Kidney epithelial cell (primary cell): ENCODE results near the gene LIPE. TPM values are rescaled to one million over a fixed set of nuclear protein-coding genes. Genes with fewer than 3 reads are reported as not detected.

Experiments
- DNase-seq: peaks from one replicate; pipeline ENCODE4 v3.0.0-alpha.2; 2010; ENCODE audit warnings: low read depth
- H3K27me3 ChIP-seq: 2 replicates; pipeline ENCODE4 v1.6.0; 2011; ENCODE audit warnings: low read length; ENCODE audit not compliant: control insufficient read depth, insufficient read depth
- H3K36me3 ChIP-seq: 2 replicates; pipeline ENCODE4 v1.5.1; 2011; ENCODE audit warnings: low read length; ENCODE audit not compliant: control insufficient read depth, insufficient read depth
- H3K4me3 ChIP-seq: 2 replicates; pipeline ENCODE4 v1.5.1; 2011; ENCODE audit warnings: low read depth, mild to moderate bottlenecking, control low read depth, low read length
- total RNA-seq: library from RNA; depleted of rRNA; stranded (reverse); fragments of >200 nt; gene quantifications from 2 replicates; pipeline ENCODE4 v1.2.3, GENCODE V29; 2015
- TF ChIP-seq, protein P1 (sequence below): IDR thresholded peaks from 2 replicates; pipeline ENCODE4 v1.5.1; 2011; ENCODE audit warnings: mild to moderate bottlenecking, moderate library complexity, low read length, control low read depth, inconsistent platforms; ENCODE audit not compliant: insufficient read depth, poor library complexity, severe bottlenecking

The LIPE gene
- total RNA-seq, 1 donor from 2014 or later, result 3.7 TPM

DNA sequence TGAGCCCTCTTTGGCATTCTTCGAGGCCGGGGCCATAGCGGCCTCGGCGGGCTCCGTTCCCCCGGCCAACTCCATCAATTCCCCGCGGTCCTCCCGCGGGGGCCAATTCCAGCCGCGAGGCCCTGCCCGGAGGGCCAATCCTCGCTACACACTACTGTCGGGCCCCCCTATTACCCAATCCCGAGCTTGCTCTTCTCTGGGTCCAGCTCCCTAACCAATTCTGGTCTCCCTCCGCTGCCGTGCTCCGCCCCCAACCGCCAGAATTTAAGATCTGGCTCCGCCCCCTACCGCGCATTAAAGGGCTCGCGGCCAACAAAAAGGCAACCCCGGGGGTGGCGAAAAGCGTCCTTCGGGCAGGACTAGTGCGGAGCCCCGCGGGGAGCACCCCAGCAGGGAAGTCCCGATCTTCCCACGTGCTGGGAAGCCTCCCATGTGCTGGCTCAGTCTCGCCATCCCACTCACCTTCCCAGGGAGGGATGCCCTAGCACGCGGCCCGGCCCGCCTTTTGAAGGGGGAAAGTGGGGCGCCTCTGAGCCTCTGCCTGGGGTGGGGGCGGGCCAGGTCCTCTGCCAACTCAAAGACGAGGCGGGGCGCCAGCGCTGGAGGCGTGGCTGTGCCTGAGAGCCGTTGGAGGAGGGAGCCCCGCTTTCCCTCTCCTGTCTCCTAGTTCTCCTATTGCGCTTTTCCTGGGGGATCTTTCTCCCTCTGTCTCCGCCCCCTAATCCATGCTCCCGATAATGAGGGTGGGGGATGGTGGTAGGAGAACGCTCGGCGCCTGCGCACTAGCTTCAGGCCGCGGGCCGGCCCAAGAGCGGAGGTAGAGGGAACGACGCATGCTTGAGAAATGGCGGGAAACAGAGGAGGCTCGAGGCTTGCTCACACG lies 3.5 kb downstream of the LIPE start:
- TF ChIP-seq, protein P1, sequence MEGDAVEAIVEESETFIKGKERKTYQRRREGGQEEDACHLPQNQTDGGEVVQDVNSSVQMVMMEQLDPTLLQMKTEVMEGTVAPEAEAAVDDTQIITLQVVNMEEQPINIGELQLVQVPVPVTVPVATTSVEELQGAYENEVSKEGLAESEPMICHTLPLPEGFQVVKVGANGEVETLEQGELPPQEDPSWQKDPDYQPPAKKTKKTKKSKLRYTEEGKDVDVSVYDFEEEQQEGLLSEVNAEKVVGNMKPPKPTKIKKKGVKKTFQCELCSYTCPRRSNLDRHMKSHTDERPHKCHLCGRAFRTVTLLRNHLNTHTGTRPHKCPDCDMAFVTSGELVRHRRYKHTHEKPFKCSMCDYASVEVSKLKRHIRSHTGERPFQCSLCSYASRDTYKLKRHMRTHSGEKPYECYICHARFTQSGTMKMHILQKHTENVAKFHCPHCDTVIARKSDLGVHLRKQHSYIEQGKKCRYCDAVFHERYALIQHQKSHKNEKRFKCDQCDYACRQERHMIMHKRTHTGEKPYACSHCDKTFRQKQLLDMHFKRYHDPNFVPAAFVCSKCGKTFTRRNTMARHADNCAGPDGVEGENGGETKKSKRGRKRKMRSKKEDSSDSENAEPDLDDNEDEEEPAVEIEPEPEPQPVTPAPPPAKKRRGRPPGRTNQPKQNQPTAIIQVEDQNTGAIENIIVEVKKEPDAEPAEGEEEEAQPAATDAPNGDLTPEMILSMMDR, result no peak
- peak; percentile 75 for DNase-seq
- peak overlapping the region; percentile 45 for H3K4me3 ChIP-seq
- peaks cover 15% of the 10 kb centered on the region for H3K27me3 ChIP-seq
- no peaks in the 10 kb centered on the region for H3K36me3 ChIP-seq

DNA sequence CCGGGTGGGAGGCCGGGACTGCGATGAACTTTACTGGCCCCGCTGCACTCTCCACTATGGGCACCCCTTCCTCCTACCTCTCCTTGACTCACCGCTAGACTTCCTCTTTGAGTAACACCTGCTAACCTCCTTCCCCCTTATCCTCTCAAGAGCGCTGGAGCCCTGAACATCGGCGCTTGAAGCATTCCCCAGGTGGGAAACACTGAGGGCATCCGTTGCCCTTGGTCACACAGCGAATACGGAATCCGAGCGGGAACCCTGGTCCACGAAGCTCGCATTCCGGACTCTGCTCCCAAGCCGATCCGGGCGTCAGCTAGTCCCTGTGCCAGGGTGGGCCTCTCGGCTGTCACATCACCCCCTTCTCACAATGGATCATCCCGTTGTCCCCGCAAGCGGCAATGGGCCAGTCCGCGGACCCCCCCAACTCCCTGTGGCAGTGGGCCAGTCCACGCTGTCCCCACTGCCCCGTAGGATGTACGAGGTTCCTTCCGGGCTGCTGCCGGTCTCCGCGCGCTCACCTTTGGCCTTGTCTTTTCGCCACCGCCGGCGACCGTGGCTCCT lies 4.2 kb downstream of the LIPE start:
- H3K36me3 ChIP-seq, result no peaks in the 10 kb centered on the region
- TF ChIP-seq, protein P1, result no peak
- peaks cover 15% of the 10 kb centered on the region for H3K27me3 ChIP-seq
- DNase-seq, result no peak
- peak overlapping the region; percentile 45 for H3K4me3 ChIP-seq

DNA sequence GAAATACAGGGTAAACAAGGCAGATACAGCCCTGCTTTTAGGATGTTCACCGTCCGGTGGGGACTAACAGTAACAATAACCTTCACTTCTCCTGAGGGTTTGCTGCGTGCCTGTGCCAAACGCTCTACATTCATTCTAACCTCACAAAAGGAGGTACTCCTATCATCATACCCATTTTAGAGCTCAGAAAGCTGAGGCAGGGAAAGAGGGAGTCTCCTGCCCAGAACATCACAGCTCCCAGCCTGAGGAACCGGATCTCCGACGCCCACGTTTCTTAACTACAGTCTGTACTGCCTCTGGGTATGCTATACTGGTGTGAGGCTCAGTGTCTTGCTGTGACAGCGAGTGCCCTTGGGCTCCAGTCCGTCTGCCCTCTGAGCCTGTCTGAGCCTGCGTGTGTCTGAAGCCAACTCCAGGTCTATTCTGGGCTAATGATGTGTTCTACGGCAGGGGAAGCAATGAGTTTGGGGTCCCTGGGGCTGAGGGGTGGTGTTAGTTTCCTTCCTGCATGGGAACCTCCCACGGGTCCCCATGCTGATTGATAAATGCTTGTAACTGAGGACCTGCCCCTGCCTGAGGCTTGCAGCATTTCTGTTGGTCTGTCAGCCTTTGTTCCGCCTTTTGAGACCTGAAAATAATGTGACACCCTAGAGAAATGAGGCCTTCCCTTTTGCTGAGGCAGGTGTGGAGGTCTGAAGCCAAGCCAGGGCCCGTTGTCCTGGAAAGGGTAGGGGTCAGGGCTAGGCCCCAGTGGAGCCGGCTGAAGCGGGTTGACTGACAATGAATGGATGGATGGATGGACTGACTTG lies 4.9 kb downstream of the LIPE start:
- peaks cover 15% of the 10 kb centered on the region for H3K27me3 ChIP-seq
- no peaks in the 10 kb centered on the region for H3K36me3 ChIP-seq
- TF ChIP-seq, protein P1, result no peak
- peak overlapping the region; percentile 45 for H3K4me3 ChIP-seq
- DNase-seq, result no peak

DNA sequence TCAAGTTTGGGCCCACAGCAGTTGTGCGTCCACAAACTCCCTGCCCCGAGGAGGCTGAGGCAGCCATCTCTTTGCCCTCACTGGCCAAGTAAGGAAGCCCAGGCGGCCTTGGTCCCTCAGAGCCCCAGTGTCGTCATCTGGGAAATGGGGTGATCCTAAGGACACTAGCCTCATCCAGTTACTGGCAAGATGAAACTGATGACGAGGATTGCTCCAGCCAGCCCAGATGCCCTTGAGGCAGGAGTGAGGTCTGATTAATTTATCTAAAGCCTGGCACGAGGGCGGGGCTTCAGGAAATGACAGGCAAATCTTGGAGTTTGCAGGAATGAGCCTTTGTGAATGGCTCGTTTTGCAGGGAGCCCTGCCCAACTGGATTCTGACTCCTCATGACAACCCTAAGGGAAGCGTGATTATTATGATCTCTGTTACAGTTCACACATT lies 5.6 kb downstream of the LIPE start:
- DNase-seq, result no peak
- peaks cover 15% of the 10 kb centered on the region for H3K27me3 ChIP-seq
- no peaks in the 10 kb centered on the region for H3K36me3 ChIP-seq
- H3K4me3 ChIP-seq, result no peak overlapping the region
- TF ChIP-seq, protein P1, result no peak

DNA sequence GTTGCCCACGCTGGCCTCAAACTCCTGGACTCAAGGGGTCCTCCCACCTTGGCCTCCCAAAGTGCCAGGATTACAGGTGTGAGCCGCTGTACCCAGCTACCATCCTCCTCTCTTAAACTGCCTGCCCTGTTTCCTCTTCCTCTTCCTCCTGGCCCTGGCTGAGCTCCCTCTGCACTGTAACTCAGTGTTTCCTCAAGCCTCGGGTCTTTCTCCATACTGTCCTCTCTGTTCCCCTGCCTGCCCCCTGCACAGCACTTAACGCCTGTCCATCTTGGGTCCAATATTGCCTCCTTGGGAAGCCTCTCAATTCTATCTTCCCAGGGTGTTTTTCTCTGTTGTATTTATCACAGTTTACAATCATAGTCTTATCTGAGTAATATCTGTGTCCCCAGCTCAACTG lies 6.1 kb downstream of the LIPE start:
- DNase-seq, result no peak
- Histone ChIP-seq H3K27me3 (peaks cover 15% of the 10 kb centered on the region), H3K36me3 (no peaks in the 10 kb centered on the region), H3K4me3 (no peak overlapping the region)
- TF ChIP-seq, protein P1, result no peak
